ENCODE measurements around the gene RPUSD3.

- TF ChIP-seq CTCF (IDR thresholded peaks at IDR 0.05) (no peak), POLR2A (IDR thresholded peaks at IDR 0.05) (no peak)
Observed at GRCh38 chr3:9820946-9821345, 22.9 kb downstream of the RPUSD3 start.

All from transverse colon (tissue), 3 donors.